K562 (cell line): ENCODE results near the gene ARL6IP4. TPM values are rescaled to one million over a fixed set of nuclear protein-coding genes. Genes with fewer than 3 reads are reported as not detected.

Source experiments
- DPF2 ChIP-seq: fragments of 450-650 bp; IDR thresholded peaks from 2 replicates; pipeline ENCODE4 v1.6.1; 2016
- GATA2 ChIP-seq: sonication (generic); formaldehyde crosslinking; IDR thresholded peaks from 2 replicates; pipeline ENCODE4 v1.4.0; 2020; ENCODE audit warnings: mild to moderate bottlenecking, missing genetic modification reagents
- KLF1 ChIP-seq: fragments of 450-650 bp; IDR thresholded peaks from 2 replicates; pipeline ENCODE4 v1.6.1; 2016; ENCODE audit warnings: missing genetic modification characterization, missing compliant biosample characterization
- ZNF589 ChIP-seq: fragments of 200-800 bp; sonication (Bioruptor generic); IDR thresholded peaks from 2 replicates; pipeline ENCODE4 v1.6.1; 2016; ENCODE audit warnings: low read depth, missing genetic modification characterization, missing compliant biosample characterization
- ZNF79 ChIP-seq: fragments of 250-450 bp; sonication (Bioruptor Pico); IDR thresholded peaks from 2 replicates; pipeline ENCODE4 v1.4.0; 2020; ENCODE audit warnings: low read depth, mild to moderate bottlenecking, moderate library complexity
- polyA plus RNA-seq, 8 experiments: library from polyadenylated mRNA; depleted of rRNA in 4 of 8; stranded (reverse) in 5 of 8; unstranded in 3 of 8; fragments of >200 nt; fragmentation: Nextera tagmentation in 2 of 8; fragmentation: Illumina TruSeq in 1 of 8; extraction: Ambion mirVana in 2 of 8; extraction: Trizol in 1 of 8; gene quantifications; 2 replicates each; pipeline versions ENCODE4 v1.2.1 to v1.2.3, GENCODE V29; 2011 to 2014; ENCODE audit warnings: inconsistent platforms in 1 of 8, missing spikeins in 1 of 8
- total RNA-seq, 7 experiments: library from RNA; depleted of rRNA in 6 of 7; stranded (reverse); fragments of >200 nt in 6 of 7; fragmentation: Illumina TruSeq in 2 of 7; extraction: Trizol in 2 of 7; gene quantifications; 2 replicates each; pipeline versions ENCODE4 v1.2.1 to v1.2.3, GENCODE V29; 2011 to 2021; ENCODE audit warnings: low replicate concordance in 1 of 7
- TF ChIP-seq, protein P1 (sequence below), 2 experiments: fragments of 450-650 bp; conservative IDR thresholded peaks; 2 replicates each; pipeline ENCODE4 v1.6.1; 2017; ENCODE audit warnings: mild to moderate bottlenecking in 2 of 2, moderate library complexity in 2 of 2
- TF ChIP-seq, protein P2 (sequence below), 2 experiments: IDR thresholded peaks; 2 replicates each; pipeline ENCODE4 v1.6.1; 2012; ENCODE audit warnings: improper control_type of control experiment in 2 of 2, low read depth in 2 of 2, low read length in 2 of 2, borderline replicate concordance in 1 of 2
- TF ChIP-seq, protein P3 (sequence below): fragments of 250-450 bp; sonication (Bioruptor Pico); IDR thresholded peaks from 2 replicates; pipeline ENCODE4 v1.9.0; 2021; ENCODE audit warnings: mild to moderate bottlenecking
- TF ChIP-seq, protein P4 (sequence below): fragments of 250-450 bp; sonication (Bioruptor Pico); IDR thresholded peaks from 2 replicates; pipeline ENCODE4 v1.8.0; 2022; ENCODE audit warnings: inconsistent platforms

ARL6IP4 gene
- total and polyA plus RNA-seq, 9 of the 15 experiments (the other 6 are each of a cell fraction or from before 2014, with no cell fraction given) = 2.4 to 255 (median 151) TPM

DNA sequence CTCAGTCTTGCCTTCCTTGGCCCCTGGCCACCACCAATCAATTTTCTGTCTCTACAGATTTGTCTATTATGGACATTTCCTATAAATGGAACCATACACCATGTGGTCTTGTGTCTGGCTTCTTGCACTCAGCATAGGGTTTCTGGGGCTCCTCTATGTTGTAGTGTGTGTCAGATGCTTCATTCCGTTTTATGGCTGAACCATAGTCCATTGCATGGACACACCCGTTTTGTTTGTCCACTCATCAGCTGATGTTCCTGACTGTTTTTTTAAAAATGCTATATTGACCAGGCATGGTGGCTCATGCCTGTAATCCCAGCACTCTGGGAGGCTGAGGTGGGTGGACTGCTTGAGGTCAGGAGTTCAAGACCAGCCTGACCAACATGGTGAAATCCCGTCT, 21.0 kb downstream of the ARL6IP4 start (continued):
- TF ChIP-seq, protein P1, sequence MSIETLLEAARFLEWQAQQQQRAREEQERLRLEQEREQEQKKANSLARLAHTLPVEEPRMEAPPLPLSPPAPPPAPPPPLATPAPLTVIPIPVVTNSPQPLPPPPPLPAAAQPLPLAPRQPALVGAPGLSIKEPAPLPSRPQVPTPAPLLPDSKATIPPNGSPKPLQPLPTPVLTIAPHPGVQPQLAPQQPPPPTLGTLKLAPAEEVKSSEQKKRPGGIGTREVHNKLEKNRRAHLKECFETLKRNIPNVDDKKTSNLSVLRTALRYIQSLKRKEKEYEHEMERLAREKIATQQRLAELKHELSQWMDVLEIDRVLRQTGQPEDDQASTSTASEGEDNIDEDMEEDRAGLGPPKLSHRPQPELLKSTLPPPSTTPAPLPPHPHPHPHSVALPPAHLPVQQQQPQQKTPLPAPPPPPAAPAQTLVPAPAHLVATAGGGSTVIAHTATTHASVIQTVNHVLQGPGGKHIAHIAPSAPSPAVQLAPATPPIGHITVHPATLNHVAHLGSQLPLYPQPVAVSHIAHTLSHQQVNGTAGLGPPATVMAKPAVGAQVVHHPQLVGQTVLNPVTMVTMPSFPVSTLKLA (conservative IDR thresholded peaks at IDR 0.05) = no peak
- no peak for TF ChIP-seq GATA2 (CRISPR knock-in tag)
- TF ChIP-seq ZNF79 (CRISPR knock-in tag) = no peak
- TF ChIP-seq DPF2 = no peak
- no peak for TF ChIP-seq KLF1 (tag)
- TF ChIP-seq, protein P2, sequence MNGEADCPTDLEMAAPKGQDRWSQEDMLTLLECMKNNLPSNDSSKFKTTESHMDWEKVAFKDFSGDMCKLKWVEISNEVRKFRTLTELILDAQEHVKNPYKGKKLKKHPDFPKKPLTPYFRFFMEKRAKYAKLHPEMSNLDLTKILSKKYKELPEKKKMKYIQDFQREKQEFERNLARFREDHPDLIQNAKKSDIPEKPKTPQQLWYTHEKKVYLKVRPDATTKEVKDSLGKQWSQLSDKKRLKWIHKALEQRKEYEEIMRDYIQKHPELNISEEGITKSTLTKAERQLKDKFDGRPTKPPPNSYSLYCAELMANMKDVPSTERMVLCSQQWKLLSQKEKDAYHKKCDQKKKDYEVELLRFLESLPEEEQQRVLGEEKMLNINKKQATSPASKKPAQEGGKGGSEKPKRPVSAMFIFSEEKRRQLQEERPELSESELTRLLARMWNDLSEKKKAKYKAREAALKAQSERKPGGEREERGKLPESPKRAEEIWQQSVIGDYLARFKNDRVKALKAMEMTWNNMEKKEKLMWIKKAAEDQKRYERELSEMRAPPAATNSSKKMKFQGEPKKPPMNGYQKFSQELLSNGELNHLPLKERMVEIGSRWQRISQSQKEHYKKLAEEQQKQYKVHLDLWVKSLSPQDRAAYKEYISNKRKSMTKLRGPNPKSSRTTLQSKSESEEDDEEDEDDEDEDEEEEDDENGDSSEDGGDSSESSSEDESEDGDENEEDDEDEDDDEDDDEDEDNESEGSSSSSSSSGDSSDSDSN (IDR thresholded peaks at IDR 0.05; ENCODE audit: borderline replicate concordance in 1 of 2, low read depth in 2 of 2, low read length in 2 of 2) = no peak
- TF ChIP-seq, protein P3, sequence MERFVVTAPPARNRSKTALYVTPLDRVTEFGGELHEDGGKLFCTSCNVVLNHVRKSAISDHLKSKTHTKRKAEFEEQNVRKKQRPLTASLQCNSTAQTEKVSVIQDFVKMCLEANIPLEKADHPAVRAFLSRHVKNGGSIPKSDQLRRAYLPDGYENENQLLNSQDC = no peak
- TF ChIP-seq, protein P4, sequence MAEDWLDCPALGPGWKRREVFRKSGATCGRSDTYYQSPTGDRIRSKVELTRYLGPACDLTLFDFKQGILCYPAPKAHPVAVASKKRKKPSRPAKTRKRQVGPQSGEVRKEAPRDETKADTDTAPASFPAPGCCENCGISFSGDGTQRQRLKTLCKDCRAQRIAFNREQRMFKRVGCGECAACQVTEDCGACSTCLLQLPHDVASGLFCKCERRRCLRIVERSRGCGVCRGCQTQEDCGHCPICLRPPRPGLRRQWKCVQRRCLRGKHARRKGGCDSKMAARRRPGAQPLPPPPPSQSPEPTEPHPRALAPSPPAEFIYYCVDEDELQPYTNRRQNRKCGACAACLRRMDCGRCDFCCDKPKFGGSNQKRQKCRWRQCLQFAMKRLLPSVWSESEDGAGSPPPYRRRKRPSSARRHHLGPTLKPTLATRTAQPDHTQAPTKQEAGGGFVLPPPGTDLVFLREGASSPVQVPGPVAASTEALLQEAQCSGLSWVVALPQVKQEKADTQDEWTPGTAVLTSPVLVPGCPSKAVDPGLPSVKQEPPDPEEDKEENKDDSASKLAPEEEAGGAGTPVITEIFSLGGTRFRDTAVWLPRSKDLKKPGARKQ (CRISPR knock-in tag) = no peak
- no peak for TF ChIP-seq ZNF589 (CRISPR knock-in tag)
